Right atrium auricular region (tissue), 2 donors: ENCODE results near the gene NRF1. TPM values are rescaled to one million over a fixed set of nuclear protein-coding genes. Genes with fewer than 3 reads are reported as not detected.

Experiments
- DNase-seq: peaks from one replicate; pipeline ENCODE4 v3.0.0-alpha.2; 2019; ENCODE audit warnings: low spot score
- H3K27ac ChIP-seq, 2 donors: fragments of 200-600 bp; sonication (generic); 1 replicate in 1 of 2; 2 replicates in 1 of 2; pipeline ENCODE4 v1.5.1; 2016 to 2019
- H3K27me3 ChIP-seq, 2 donors: fragments of 200-600 bp; sonication (generic); one replicate each; pipeline versions ENCODE4 v1.5.1 to v1.6.0; 2017 to 2019
- H3K36me3 ChIP-seq: fragments of 200-600 bp; sonication (generic); one replicate; pipeline ENCODE4 v1.5.1; 2016
- H3K4me1 ChIP-seq, 2 donors: fragments of 200-600 bp; sonication (generic); one replicate each; pipeline versions ENCODE4 v1.5.1 to v1.6.0; 2017 to 2019
- H3K4me3 ChIP-seq, 2 donors: fragments of 200-600 bp; sonication (generic); 1 replicate in 1 of 2; 2 replicates in 1 of 2; pipeline ENCODE4 v1.5.1; 2017 to 2019; ENCODE audit warnings: mild to moderate bottlenecking in 1 of 2, moderate library complexity in 1 of 2
- H3K9me3 ChIP-seq, 2 donors: fragments of 200-600 bp; sonication (generic); one replicate each; pipeline ENCODE4 v1.5.1; 2019
- CTCF ChIP-seq, 2 donors: fragments of 200-600 bp; sonication (generic); IDR thresholded peaks; one replicate each; pipeline ENCODE4 v1.5.1; 2019; ENCODE audit warnings: antibody characterized with exemption in 2 of 2
- total RNA-seq, 2 donors: library from RNA; depleted of rRNA; stranded (reverse); fragments of >200 nt; gene quantifications; one replicate each; pipeline ENCODE4 v1.1.0, GENCODE V29; 2016

Gene NRF1
- total RNA-seq, 2 donors from 2014 or later = 14.9 to 21.2 TPM

- DNase-seq = no peak
- Histone ChIP-seq H3K9me3 (no peaks in the 10 kb centered on the region), H3K36me3 (no peaks in the 10 kb centered on the region), H3K4me1 (peaks cover 0 to 23% of the 10 kb centered on the region in 2 donors), H3K4me3 (no peak overlapping the region), H3K27ac (no peak overlapping the region), H3K27me3 (no peaks in the 10 kb centered on the region)
- TF ChIP-seq CTCF (IDR thresholded peaks at IDR 0.05) = peak; percentile 38 to 63
Measured at GRCh38 chr7:129644634-129645230, 33.2 kb downstream of the NRF1 start.

- H3K4me1 ChIP-seq = peaks cover 0 to 23% of the 10 kb centered on the region in 2 donors
- DNase-seq = no peak
- no peaks in the 10 kb centered on the region for H3K27me3 ChIP-seq
- H3K9me3 ChIP-seq = no peaks in the 10 kb centered on the region
- H3K36me3 ChIP-seq = no peaks in the 10 kb centered on the region
- no peak for TF ChIP-seq CTCF (IDR thresholded peaks at IDR 0.05)
- H3K4me3 ChIP-seq = no peak overlapping the region
- no peak overlapping the region for H3K27ac ChIP-seq
Measured at GRCh38 chr7:129646369-129647021, 35.0 kb downstream of the NRF1 start.

- Histone ChIP-seq H3K9me3 (no peaks in the 10 kb centered on the region), H3K27me3 (no peaks in the 10 kb centered on the region), H3K36me3 (no peaks in the 10 kb centered on the region), H3K27ac (no peak overlapping the region), H3K4me3 (no peak overlapping the region), H3K4me1 (peaks cover 0 to 11% of the 10 kb centered on the region in 2 donors)
- TF ChIP-seq CTCF (IDR thresholded peaks at IDR 0.05) = no peak
- DNase-seq = no peak
Measured at GRCh38 chr7:129649128-129649690, 37.7 kb downstream of the NRF1 start.

GRCh38 chr7:129650056-129650758 is 38.7 kb downstream of the NRF1 start:
- H3K27ac ChIP-seq = no peak overlapping the region

GRCh38 chr7:129652914-129653313 is 41.4 kb downstream of the NRF1 start:
- DNase-seq = no peak
- no peaks in the 10 kb centered on the region for H3K27me3 ChIP-seq
- H3K36me3 ChIP-seq = peaks cover 8% of the 10 kb centered on the region
- no peak overlapping the region for H3K4me3 ChIP-seq
- H3K27ac ChIP-seq = no peak overlapping the region
- no peaks in the 10 kb centered on the region for H3K4me1 ChIP-seq
- H3K9me3 ChIP-seq = no peaks in the 10 kb centered on the region
- no peak for TF ChIP-seq CTCF (IDR thresholded peaks at IDR 0.05)

More at GRCh38 chr7:129650056-129650758, 38.7 kb downstream of the NRF1 start:
- no peak for TF ChIP-seq CTCF (IDR thresholded peaks at IDR 0.05)
- Histone ChIP-seq H3K4me1 (peaks cover 0 to 9% of the 10 kb centered on the region in 2 donors), H3K9me3 (no peaks in the 10 kb centered on the region), H3K4me3 (no peak overlapping the region), H3K36me3 (no peaks in the 10 kb centered on the region), H3K27me3 (no peaks in the 10 kb centered on the region)
- no peak for DNase-seq
